ENCODE data around the gene TTC8. TPM values are rescaled to one million over a fixed set of nuclear protein-coding genes. Genes with fewer than 3 reads are reported as not detected.

TTC8 gene
- total RNA-seq, 1 donor from 2014 or later = 10.6 TPM

DNA sequence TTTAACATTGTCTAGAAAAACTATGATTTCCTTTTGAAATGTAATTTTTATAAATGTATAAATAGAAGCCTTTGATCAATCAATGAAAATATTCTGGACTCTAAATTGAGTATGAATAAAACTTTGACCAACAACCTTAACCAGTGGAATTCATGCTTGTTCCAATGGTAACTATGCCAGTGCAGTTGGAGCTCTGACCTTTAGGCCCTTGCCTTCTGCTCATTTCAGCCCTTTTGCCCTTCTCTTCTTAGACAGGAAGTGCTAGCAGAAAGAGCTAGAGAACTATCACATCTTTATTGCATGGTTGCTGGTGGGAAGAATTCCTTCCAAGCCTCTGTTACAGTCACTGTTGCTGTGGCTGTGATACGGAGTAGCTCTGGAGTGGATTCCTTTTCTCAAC, 39.7 kb downstream of the TTC8 start:
- DNase-seq (ENCODE audit: extremely low read depth, low read depth, low spot score) = no peak

DNA sequence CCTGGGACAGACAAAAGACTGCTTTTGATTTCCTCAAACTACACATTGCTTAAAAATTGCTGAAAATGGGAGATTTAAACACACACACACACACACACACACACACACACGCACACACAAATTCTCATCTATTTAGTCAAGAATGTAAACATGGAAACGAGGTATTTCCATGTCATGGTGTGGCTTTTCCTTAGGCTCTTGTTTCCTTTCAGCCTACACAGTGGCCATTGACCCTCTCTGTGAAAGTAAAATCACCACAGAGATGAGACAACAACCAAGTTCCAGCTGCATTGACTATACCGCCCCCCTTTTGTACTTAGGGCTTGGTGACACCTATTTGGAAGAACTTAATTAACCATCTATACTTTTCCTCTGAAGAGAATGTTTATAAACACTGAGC, 41.9 kb downstream of the TTC8 start:
- DNase-seq (ENCODE audit: extremely low read depth, low read depth, low spot score) = no peak

DNA sequence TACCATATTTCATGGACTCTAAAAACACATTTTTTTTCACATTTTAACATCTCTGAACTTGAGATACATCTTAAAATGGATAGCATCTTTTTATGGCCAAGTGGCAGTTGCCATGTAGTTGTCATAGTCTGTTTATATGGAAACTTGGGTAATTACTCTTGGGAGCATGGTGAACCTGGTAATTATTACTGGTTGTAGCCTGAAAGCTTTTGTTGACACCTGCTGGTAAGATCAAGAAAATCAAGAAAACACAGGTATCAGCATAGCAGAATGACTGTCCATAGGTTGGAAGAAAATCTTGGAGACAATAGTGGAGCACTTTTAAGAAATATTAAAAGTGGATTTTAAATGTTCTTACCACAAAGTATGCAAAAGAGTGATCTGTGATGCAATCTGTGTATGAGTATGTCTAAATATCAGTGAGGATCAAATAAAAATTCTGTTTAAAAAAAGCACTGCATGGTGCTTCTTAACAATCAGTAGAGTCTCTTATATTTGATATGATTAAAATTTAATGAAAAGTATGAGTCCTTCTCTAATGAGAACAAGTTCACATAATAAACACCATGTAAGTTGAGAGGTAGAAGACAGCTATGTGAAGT, 44.2 kb downstream of the TTC8 start:
- DNase-seq (ENCODE audit: extremely low read depth, low read depth, low spot score) = no peak

DNA sequence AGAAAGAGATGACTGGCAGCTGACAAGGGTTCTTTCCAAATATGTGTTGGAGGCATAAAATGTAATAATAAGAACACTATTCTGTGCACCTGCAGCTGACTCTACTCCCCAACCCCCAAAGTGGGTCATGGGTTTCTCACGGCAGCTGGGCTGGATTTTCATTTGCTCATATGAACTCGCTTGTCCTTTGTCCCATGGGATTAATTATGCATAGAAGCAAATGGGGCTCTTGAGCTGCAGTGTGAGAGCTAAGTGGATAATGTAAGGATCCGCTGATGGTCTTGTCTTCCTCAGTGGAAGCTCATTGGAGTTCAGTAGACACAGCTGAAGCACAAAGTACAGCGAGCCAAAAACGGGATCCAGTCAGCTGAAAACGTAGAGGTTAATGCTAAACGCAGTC, 46.3 kb downstream of the TTC8 start:
- no peak for DNase-seq (ENCODE audit: extremely low read depth, low read depth, low spot score)

DNA sequence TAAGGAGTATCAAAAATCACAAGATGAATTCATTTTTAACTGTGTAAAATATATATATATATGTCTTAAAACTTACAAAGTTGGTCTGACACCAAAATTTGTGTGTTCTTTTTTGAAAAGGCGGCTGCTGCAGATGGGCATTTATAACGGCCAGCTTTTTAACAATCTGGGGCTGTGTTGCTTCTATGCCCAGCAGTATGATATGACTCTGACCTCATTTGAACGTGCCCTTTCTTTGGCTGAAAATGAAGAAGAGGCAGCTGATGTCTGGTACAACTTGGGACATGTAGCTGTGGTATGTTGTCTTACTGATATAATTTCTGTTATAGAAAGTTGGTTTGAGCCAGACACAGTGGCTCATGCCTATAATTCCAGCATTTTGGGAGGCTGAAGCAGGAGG, 47.0 kb downstream of the TTC8 start:
- DNase-seq (ENCODE audit: extremely low read depth, low read depth, low spot score) = no peak

DNA sequence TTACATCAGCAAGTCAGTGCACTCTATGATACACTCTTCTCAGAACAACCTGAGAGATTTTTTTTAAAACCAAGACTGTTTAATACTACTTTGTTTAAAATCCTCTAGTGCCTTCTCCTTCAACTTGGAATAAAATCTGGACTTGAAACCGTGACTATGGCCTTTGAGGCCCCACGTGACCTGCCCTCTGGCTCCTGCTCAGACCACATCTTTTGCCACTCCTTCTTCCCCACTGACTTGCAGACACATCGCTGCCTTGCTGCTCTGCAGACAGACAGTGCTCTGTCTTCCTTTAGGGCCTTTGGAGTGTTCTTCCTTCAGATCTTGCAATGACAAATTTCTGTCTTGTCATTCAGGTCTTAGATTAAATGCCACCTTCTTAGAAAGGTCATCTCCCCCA, 48.5 kb downstream of the TTC8 start:
- DNase-seq (ENCODE audit: extremely low read depth, low read depth, low spot score) = no peak

DNA sequence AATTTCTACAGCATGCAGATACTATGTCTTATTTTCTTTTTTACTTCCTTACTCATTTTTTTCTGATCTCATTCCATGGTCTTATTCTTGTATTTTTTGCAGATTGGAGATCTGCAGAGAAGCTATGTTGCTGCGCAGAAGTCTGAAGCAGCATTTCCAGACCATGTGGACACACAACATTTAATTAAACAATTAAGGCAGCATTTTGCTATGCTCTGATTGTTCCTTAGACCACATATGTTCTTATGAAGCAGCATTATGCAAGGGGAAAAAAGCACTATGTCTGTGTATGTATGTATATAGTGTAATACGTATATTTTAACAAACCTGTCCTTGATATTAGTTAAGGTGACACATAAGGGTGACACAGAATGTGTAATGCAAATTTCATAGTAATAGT, 52.7 kb downstream of the TTC8 start:
- DNase-seq (ENCODE audit: extremely low read depth, low read depth, low spot score) = no peak

DNA sequence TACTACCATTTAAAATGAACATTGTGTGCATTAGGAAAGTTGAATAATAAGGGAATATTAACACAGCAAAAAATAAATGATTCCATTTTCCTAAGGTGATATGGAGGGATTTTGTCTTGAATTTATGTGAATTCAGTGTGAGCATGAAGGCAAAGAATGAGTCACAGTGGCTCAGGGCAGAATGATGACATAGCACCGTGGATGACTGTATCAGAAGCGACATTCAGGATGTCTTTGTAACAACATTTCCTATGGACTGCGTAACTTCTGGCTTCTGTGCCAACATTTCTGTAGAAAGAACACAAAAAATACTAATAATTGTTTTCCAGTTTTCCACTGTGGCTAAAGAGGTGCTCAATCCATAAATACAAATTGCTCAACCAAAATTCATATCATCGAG, 54.6 kb downstream of the TTC8 start:
- DNase-seq (ENCODE audit: extremely low read depth, low read depth, low spot score) = peak; percentile 87

DNA sequence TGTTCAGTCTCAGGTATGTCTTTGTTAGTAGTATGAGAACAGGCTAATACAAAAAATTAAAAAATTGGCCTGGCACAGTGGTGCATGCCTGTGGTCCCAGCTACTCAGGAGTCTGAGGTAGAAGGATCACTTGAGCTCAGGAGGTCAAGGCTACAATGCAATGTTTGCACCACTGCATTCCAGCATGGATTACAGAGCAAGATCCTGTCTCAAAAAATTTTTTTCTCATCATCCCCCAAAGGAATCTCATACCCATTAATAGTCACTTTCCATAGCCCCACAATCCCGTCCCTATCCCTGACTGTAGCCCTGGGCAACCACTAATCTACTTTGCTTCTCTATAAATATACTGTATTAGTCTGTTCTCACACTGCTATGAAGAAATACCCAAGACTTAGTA, 57.8 kb downstream of the TTC8 start:
- DNase-seq (ENCODE audit: extremely low read depth, low read depth, low spot score) = no peak

DNA sequence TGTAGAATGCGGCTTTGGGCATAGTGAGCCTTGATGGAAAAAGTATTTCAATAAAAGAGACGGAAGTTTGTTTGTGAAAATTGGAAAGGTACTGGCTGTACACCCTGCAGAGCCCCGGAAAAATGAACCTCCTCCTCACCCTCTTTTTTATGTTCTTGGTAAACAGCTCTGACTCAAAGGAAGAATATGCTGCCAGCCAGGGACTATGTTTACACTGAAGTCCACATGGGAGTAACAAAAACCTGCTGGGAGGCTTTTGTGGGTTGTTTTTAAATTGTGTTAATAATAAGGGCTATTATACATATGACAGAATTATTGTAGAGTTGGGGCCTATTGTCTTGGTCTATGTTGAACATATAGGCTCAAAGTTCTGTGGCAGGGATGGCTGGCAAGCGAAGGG, 70.7 kb downstream of the TTC8 start:
- DNase-seq (ENCODE audit: extremely low read depth, low read depth, low spot score) = no peak

DNA sequence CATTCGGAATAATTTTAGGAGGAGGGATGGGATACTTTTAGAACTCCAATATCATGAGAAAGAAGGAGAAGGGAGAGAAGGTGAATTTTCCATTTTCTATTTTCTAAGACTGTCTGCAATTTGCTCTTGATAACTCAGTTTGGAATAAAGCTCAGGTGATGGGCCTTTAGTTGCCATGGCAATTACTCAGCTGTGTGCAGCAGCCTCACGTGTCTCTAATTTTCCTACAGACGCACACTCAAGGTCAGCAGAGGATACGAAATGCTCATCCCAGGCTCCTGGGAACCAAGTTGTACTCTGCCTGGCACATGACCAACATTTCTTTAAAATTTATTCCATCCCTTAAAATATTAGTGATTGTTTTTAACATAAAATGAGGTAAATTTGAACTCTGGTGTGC, 76.7 kb downstream of the TTC8 start:
- DNase-seq (ENCODE audit: extremely low read depth, low read depth, low spot score) = no peak

DNA sequence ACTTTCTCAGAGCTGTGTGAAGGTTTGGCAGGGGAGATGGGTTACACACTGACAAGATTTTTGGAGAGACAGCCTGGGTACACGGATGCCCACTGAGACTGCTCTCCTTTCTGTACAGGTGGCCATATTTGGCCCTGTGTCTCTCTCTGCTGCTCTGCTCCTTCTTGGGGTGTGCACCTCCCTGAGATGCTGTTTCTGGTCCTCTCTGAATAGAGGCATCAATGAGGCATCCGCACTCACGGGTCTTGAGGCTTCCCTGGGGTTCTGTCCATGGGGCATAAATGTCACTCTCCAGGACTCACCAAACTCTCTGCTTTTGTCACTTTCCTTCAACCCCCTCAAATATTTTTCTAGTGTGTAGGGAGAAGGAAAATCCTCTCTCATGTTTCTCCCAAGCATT, 77.5 kb downstream of the TTC8 start:
- DNase-seq (ENCODE audit: extremely low read depth, low read depth, low spot score) = no peak

DNA sequence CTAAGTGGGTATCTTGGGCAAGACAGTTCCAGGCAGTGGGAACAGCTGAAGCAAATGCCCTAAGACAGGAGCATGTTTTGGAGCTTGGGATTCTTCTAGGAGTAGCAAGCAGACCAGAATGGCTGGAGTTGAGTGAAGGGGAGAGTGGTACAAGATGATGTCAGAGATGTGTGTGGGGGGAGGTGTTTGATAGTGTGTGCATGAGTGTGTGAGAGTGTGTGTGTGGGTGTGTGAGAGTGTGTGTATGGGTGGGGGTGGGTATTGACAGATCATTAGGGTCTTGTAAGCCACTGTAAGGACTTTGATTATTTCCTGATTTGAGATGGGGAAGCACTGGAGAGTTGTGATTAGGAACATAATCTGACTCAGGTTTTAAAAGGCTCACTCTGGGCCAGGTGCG, 78.4 kb downstream of the TTC8 start:
- DNase-seq (ENCODE audit: extremely low read depth, low read depth, low spot score) = no peak

DNA sequence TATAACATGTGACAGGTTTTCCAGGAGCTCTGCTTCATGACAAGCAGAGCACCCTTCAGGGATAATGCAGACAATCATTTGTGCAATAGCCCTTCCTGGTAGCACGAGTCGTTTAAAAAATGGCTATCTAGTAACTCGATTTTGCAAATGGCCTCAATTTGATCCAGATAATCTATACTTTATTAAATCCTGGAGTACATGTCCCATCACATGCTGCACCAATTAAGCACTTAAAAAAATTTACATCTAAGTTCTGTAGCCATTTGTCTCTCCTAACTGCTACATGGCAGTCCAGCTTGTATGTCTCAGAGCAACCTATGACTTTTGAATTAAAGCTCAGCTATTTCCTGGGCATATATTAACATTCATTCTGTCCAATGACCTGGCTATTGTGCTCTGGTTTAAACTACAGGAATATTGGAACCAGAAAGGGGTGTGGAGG, 79.8 kb downstream of the TTC8 start:
- no peak for DNase-seq (ENCODE audit: extremely low read depth, low read depth, low spot score)

DNA sequence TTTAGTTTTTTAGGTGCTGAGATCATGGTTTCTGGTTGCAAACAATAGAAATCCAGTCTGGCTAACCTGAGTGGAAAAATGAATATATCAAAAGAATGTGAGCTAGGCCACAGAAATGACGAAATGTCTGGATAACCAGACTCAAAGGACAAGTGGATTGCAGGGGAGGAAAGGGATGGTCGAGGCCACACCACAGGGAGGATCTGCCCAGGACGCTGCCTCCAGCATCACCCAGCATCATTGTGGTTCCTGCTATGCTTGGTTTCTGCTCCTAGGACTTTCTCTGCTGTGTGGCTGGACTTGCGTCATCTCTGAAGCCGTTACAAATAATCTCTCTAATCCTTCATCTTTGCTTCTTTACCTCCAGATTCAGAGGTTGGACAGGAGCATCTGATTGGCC, 80.4 kb downstream of the TTC8 start:
- no peak for DNase-seq (ENCODE audit: extremely low read depth, low read depth, low spot score)

DNA sequence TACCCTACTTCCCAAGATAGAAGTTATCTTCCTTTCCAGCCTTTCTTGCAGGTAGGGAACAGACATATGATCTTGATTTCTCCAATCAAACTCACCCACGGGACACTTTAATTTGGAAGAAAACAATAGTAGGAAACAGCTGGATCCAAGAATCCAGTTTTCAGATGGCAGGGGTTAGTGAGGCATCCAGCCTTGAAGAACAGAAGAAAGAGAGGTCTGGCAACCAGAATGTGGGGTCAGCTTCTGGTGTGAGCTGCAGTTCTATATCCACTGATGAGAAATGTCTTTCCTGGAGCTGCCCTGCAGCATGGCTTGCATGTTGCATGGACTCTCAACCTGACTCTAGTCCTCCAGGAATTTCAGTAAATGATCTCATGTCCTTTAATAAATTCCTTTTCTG, 83.8 kb downstream of the TTC8 start:
- DNase-seq (ENCODE audit: extremely low read depth, low read depth, low spot score) = no peak

DNA sequence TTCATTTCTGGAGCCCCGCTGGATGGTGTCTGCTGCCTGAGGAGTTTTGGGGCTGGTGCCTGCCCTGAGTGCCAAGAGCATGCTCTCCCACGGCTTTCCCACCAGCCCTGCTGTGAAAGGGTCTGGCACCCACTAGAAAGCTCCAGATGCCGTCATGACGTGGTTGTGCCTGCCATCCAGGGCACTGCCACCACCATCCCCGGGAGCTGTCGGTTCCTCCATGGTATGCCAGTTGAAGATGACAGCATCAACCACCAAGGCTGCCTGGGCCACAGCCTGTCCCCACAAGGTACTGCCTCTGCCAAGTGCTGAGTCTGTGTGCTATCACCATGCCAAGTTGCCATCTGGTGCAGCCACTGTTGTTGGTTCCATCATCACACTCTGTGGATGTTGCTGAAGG, 85.9 kb downstream of the TTC8 start:
- DNase-seq (ENCODE audit: extremely low read depth, low read depth, low spot score) = no peak

DNA sequence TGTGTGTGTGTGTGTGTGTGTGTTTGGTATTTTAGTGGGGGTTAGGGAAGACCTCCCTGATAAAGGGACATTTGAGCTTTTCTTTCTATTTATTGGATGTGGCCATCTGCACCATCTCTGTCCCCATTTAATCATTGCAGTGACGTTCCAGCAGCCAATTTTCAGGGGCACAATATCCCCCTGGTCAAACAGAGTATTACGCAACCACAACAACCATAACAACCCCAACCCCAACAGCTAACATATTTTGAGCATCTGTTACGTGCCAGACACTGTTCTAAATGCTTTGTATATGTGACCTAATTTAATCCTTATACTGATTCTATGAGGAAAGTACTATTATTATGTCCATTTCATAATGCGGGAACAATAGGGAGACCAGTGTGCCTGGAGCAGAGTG, 87.4 kb downstream of the TTC8 start:
- no peak for DNase-seq (ENCODE audit: extremely low read depth, low read depth, low spot score)

DNA sequence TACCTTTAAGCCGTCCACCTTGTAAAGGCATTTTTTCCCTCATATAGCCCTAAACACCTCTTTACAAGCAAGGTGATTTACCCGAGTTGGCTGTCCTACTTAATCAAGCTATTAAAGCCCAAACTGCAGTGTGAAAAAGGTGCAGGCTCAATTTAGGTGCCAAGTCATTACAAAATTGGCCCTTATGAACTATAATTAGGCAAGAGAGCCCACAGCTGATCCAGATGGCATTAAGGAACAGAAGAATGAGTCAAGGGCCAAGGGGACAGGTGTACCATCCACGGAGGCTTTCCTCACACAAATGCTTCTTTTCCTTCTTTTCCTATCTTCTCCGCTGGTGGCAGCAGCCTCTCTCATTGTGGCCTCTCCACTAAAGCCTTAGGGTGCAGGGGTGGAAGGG, 90.5 kb downstream of the TTC8 start:
- no peak for DNase-seq (ENCODE audit: extremely low read depth, low read depth, low spot score)

DNA sequence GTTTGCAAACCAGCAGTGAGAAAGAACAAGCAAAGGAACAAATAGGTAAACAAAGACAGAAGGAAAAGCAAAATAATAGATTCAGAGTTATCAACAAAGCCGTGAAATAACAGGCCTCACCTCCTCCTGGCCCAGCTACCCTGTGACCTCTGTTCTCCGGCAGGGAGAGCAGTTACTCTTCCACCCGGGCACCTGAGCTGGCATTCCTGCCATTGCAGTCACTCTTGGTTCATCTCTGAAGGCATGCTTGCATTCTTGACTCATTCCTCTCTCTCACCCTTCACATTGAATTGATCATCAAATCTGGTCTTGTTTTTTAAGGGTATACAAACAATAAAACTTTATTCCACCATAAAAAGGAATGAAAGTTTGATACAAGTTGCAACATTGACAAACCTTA, 95.1 kb downstream of the TTC8 start:
- no peak for DNase-seq (ENCODE audit: extremely low read depth, low read depth, low spot score)

Data from glomerular endothelial cell (primary cell).